K562 (cell line): ENCODE results near the gene SPATA33. TPM values are rescaled to one million over a fixed set of nuclear protein-coding genes. Genes with fewer than 3 reads are reported as not detected.

Experiments
- BMI1 ChIP-seq: fragments of 150-350 bp; IDR thresholded peaks from 2 replicates; pipeline ENCODE4 v1.6.1; 2014; ENCODE audit warnings: low read length
- CCAR2 ChIP-seq: fragments of 200-400 bp; formaldehyde crosslinking; IDR thresholded peaks from 2 replicates; pipeline ENCODE4 v1.6.1; 2017; ENCODE audit warnings: mild to moderate bottlenecking, low read depth, low read length
- CREB1 ChIP-seq, 2 experiments: sonication (generic) in 1 of 2; formaldehyde crosslinking in 1 of 2; IDR thresholded peaks; 2 replicates each; pipeline versions ENCODE4 v1.6.1 to v1.8.0; 2012 to 2022; ENCODE audit warnings: inconsistent platforms in 1 of 2, mild to moderate bottlenecking in 1 of 2, missing genetic modification reagents in 1 of 2, moderate library complexity in 1 of 2
- ETV1 ChIP-seq: fragments of 450-650 bp; conservative IDR thresholded peaks from 2 replicates; pipeline ENCODE4 v1.6.1; 2016; ENCODE audit warnings: missing genetic modification characterization, control low read depth, low read depth, missing compliant biosample characterization
- KLF6 ChIP-seq: fragments of 250-450 bp; sonication (Bioruptor Pico); IDR thresholded peaks from 2 replicates; pipeline ENCODE4 v1.4.0; 2020; ENCODE audit warnings: mild to moderate bottlenecking, moderate library complexity, borderline replicate concordance
- MYC ChIP-seq, 2 experiments: fragments of 250-450 bp in 1 of 2; sonication (Bioruptor Pico) in 1 of 2; IDR thresholded peaks; 2 replicates each; pipeline versions ENCODE4 v1.5.1 to v1.6.1; 2012 to 2021; ENCODE audit warnings: low read depth in 2 of 2, borderline replicate concordance in 1 of 2, improper control_type of control experiment in 1 of 2, low read length in 1 of 2, mild to moderate bottlenecking in 1 of 2, moderate library complexity in 1 of 2
- NFE2 ChIP-seq: IDR thresholded peaks from 2 replicates; pipeline ENCODE4 v1.6.1; 2014; ENCODE audit warnings: antibody characterized with exemption, low read depth
- RAD21 ChIP-seq, 2 experiments: fragments of 250-450 bp in 1 of 2; fragments of 450-650 bp in 1 of 2; sonication (Bioruptor Pico) in 1 of 2; formaldehyde crosslinking in 1 of 2; IDR thresholded peaks in 1 of 2; conservative IDR thresholded peaks in 1 of 2; 2 replicates each; pipeline versions ENCODE4 v1.4.0 to v1.8.0; 2020 to 2022; ENCODE audit warnings: mild to moderate bottlenecking in 2 of 2, moderate library complexity in 1 of 2
- RBM34 ChIP-seq: fragments of 200-400 bp; formaldehyde crosslinking; IDR thresholded peaks from 2 replicates; pipeline ENCODE4 v1.6.1; 2018; ENCODE audit warnings: low read length, borderline replicate concordance; ENCODE audit not compliant: insufficient read depth
- RCOR1 ChIP-seq, 2 experiments: IDR thresholded peaks; 2 replicates each; pipeline ENCODE4 v1.6.1; 2012; ENCODE audit warnings: low read depth in 2 of 2, low read length in 2 of 2, borderline replicate concordance in 1 of 2, improper control_type of control experiment in 1 of 2
- RFX5 ChIP-seq: IDR thresholded peaks from 2 replicates; pipeline ENCODE4 v1.6.1; 2011; ENCODE audit warnings: low read depth, mild to moderate bottlenecking, improper control_type of control experiment, low read length
- STAT5B ChIP-seq: fragments of 250-450 bp; sonication (Bioruptor Pico); IDR thresholded peaks from 2 replicates; pipeline ENCODE4 v1.8.0; 2021; ENCODE audit warnings: mild to moderate bottlenecking, inconsistent platforms
- THAP12 ChIP-seq: fragments of 250-450 bp; sonication (Bioruptor Pico); IDR thresholded peaks from 2 replicates; pipeline ENCODE4 v1.9.0; 2021; ENCODE audit warnings: mild to moderate bottlenecking, inconsistent platforms
- UBTF ChIP-seq, 2 experiments: IDR thresholded peaks; 2 replicates each; pipeline ENCODE4 v1.6.1; 2012; ENCODE audit warnings: improper control_type of control experiment in 2 of 2, low read depth in 2 of 2, low read length in 2 of 2, borderline replicate concordance in 1 of 2
- XRCC4 ChIP-seq: IDR thresholded peaks from one replicate; pipeline ENCODE4 v1.6.1; 2011; ENCODE audit not compliant: insufficient read depth, insufficient read length; ENCODE audit errors: extremely low read depth
- ZNF280A ChIP-seq: fragments of 450-650 bp; IDR thresholded peaks from 2 replicates; pipeline ENCODE4 v1.6.1; 2018; ENCODE audit warnings: mild to moderate bottlenecking, low read depth; ENCODE audit not compliant: partially characterized antibody
- ZNF316 ChIP-seq: fragments of 450-650 bp; IDR thresholded peaks from 2 replicates; pipeline ENCODE4 v1.6.1; 2016
- ZNF785 ChIP-seq: fragments of 250-450 bp; sonication (Bioruptor Pico); IDR thresholded peaks from 2 replicates; pipeline ENCODE4 v1.4.0; 2020; ENCODE audit warnings: mild to moderate bottlenecking
- polyA plus RNA-seq, 8 experiments: library from polyadenylated mRNA; depleted of rRNA in 4 of 8; stranded (reverse) in 5 of 8; unstranded in 3 of 8; fragments of >200 nt; fragmentation: Nextera tagmentation in 2 of 8; fragmentation: Illumina TruSeq in 1 of 8; extraction: Ambion mirVana in 2 of 8; extraction: Trizol in 1 of 8; gene quantifications; 2 replicates each; pipeline versions ENCODE4 v1.2.1 to v1.2.3, GENCODE V29; 2011 to 2014; ENCODE audit warnings: inconsistent platforms in 1 of 8, missing spikeins in 1 of 8
- total RNA-seq, 7 experiments: library from RNA; depleted of rRNA in 6 of 7; stranded (reverse); fragments of >200 nt in 6 of 7; fragmentation: Illumina TruSeq in 2 of 7; extraction: Trizol in 2 of 7; gene quantifications; 2 replicates each; pipeline versions ENCODE4 v1.2.1 to v1.2.3, GENCODE V29; 2011 to 2021; ENCODE audit warnings: low replicate concordance in 1 of 7
- TF ChIP-seq, protein P1 (sequence below), 2 experiments: fragments of 450-650 bp; conservative IDR thresholded peaks; 2 replicates each; pipeline ENCODE4 v1.6.1; 2017; ENCODE audit warnings: mild to moderate bottlenecking in 2 of 2, moderate library complexity in 2 of 2

Gene SPATA33
- total and polyA plus RNA-seq, 9 of the 15 experiments (the other 6 are each of a cell fraction or from before 2014, with no cell fraction given): 4.0 to 20.0 (median 11.8) TPM

GRCh38 chr16:89700100-89700648, 42.5 kb downstream of the SPATA33 start (continued):
- TF ChIP-seq STAT5B (CRISPR knock-in tag): no peak
- peak; percentile 74 to 81 for TF ChIP-seq RAD21 (CRISPR knock-in tag; conservative IDR thresholded peaks at IDR 0.05 in 1 of 2, IDR thresholded peaks at IDR 0.05 in 1 of 2)
- TF ChIP-seq ZNF316: no peak
- TF ChIP-seq, protein P1, sequence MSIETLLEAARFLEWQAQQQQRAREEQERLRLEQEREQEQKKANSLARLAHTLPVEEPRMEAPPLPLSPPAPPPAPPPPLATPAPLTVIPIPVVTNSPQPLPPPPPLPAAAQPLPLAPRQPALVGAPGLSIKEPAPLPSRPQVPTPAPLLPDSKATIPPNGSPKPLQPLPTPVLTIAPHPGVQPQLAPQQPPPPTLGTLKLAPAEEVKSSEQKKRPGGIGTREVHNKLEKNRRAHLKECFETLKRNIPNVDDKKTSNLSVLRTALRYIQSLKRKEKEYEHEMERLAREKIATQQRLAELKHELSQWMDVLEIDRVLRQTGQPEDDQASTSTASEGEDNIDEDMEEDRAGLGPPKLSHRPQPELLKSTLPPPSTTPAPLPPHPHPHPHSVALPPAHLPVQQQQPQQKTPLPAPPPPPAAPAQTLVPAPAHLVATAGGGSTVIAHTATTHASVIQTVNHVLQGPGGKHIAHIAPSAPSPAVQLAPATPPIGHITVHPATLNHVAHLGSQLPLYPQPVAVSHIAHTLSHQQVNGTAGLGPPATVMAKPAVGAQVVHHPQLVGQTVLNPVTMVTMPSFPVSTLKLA (conservative IDR thresholded peaks at IDR 0.05): peak; percentile 99 to 100
- no peak for TF ChIP-seq CCAR2
- 0 out of 2 replicates have a peak, but pooled peaks have one; percentile 27 for TF ChIP-seq ETV1
- peak; percentile 82; the same call in 1 of the 2 replicates for TF ChIP-seq RFX5
- no peak for TF ChIP-seq XRCC4
- peak in 1 of 2 experiments; percentile 74; a peak in 1 of 4 replicates for TF ChIP-seq RCOR1 (IDR thresholded peaks at IDR 0.05; ENCODE audit: borderline replicate concordance in 1 of 2, low read depth in 2 of 2, low read length in 2 of 2)
- TF ChIP-seq BMI1: peak; percentile 98
- no peak for TF ChIP-seq NFE2
- 0 out of 2 replicates have a peak, but pooled peaks have one; percentile 34 for TF ChIP-seq THAP12 (CRISPR knock-in tag)
- 0 out of 4 replicates have a peak, but pooled peaks of 1 of the 2 experiments have one; percentile 36 for TF ChIP-seq UBTF (IDR thresholded peaks at IDR 0.05; ENCODE audit: borderline replicate concordance in 1 of 2, low read depth in 2 of 2, low read length in 2 of 2)
- no peak for TF ChIP-seq ZNF785 (CRISPR knock-in tag)
- TF ChIP-seq CREB1 (IDR thresholded peaks at IDR 0.05): peak; percentile 90
- TF ChIP-seq CREB1 (CRISPR knock-in tag; IDR thresholded peaks at IDR 0.05): peak; percentile 95
- TF ChIP-seq MYC (IDR thresholded peaks at IDR 0.05; ENCODE audit: low read depth, low read length): peak; percentile 85
- no peak for TF ChIP-seq MYC (CRISPR knock-in tag; IDR thresholded peaks at IDR 0.05; ENCODE audit: borderline replicate concordance, low read depth)
- peak; percentile 5; the same call in 1 of the 2 replicates for TF ChIP-seq KLF6 (CRISPR knock-in tag)
- TF ChIP-seq RBM34: no peak
- TF ChIP-seq ZNF280A: no peak
